WTC11 (cell line): Measurements from ENCODE around the gene FHIT. TPM values are rescaled to one million over a fixed set of nuclear protein-coding genes. Genes with fewer than 3 reads are reported as not detected.

Experiments used
- ATAC-seq: fragments of 200-7000 bp; cut with Tn5 transposase; 2 replicates; pipeline ENCODE4 v1.10.0; 2021; ENCODE audit warnings: mild to moderate bottlenecking, moderate library complexity
- CTCF ChIA-PET: fragments of 300-600 bp; sonication (Branson Sonifier 250); formaldehyde crosslinking; loops from one replicate; lab custom pipeline; 2021; ENCODE audit warnings: antibody characterized with exemption; lab: Charles Lee
- POLR2A ChIA-PET: fragments of 350-600 bp; sonication (Branson Sonifier 250); formaldehyde crosslinking; loops from one replicate; lab custom pipeline; 2021; ENCODE audit warnings: antibody characterized with exemption; lab: Charles Lee
- DNase-seq: peaks from one replicate; pipeline ENCODE4 v3.0.0; 2021; ENCODE audit warnings: low spot score
- H3K27ac Mint-ChIP-seq: 2 replicates; pipeline ENCODE4 v1.8.0; 2021; ENCODE audit warnings: mixed read lengths
- H3K27me3 Mint-ChIP-seq: 2 replicates; pipeline ENCODE4 v1.8.0; 2021; ENCODE audit warnings: low read depth, mild to moderate bottlenecking, moderate library complexity, mixed read lengths
- H3K36me3 Mint-ChIP-seq: 2 replicates; pipeline ENCODE4 v1.8.0; 2021; ENCODE audit warnings: mixed read lengths
- H3K4me1 Mint-ChIP-seq: 2 replicates; pipeline ENCODE4 v1.8.0; 2022; ENCODE audit warnings: mixed read lengths
- H3K4me3 Mint-ChIP-seq: 2 replicates; pipeline ENCODE4 v1.8.0; 2021; ENCODE audit warnings: mild to moderate bottlenecking, moderate library complexity, mixed read lengths
- H3K9me3 Mint-ChIP-seq: 2 replicates; pipeline ENCODE4 v1.8.0; 2021; ENCODE audit warnings: mixed read lengths
- AFF4 ChIP-seq: sonication (generic); formaldehyde crosslinking; IDR thresholded peaks from 2 replicates; pipeline ENCODE4 v1.8.1; 2023; ENCODE audit warnings: mild to moderate bottlenecking, missing genetic modification reagents, borderline replicate concordance
- AR ChIP-seq: fragments of 250-450 bp; sonication (Bioruptor Pico); IDR thresholded peaks from 2 replicates; pipeline ENCODE4 v1.9.0; 2021; ENCODE audit warnings: mild to moderate bottlenecking
- E2F5 ChIP-seq: sonication (generic); formaldehyde crosslinking; IDR thresholded peaks from 2 replicates; pipeline ENCODE4 v1.8.1; 2022; ENCODE audit warnings: mild to moderate bottlenecking, moderate library complexity, missing genetic modification reagents
- EMX1 ChIP-seq: fragments of 250-450 bp; sonication (Bioruptor Pico); IDR thresholded peaks from 2 replicates; pipeline ENCODE4 v1.8.0; 2021; ENCODE audit warnings: mild to moderate bottlenecking
- ETV6 ChIP-seq: sonication (generic); formaldehyde crosslinking; IDR thresholded peaks from 2 replicates; pipeline ENCODE4 v1.8.1; 2022; ENCODE audit warnings: mild to moderate bottlenecking, missing genetic modification reagents
- FOXJ3 ChIP-seq: sonication (generic); formaldehyde crosslinking; IDR thresholded peaks from 2 replicates; pipeline ENCODE4 v1.9.0; 2021; ENCODE audit warnings: missing genetic modification reagents, mild to moderate bottlenecking, borderline replicate concordance
- FOXP4 ChIP-seq: sonication (generic); formaldehyde crosslinking; IDR thresholded peaks from 2 replicates; pipeline ENCODE4 v1.8.0; 2022; ENCODE audit warnings: mild to moderate bottlenecking, missing genetic modification reagents
- GTF2I ChIP-seq: fragments of 250-450 bp; sonication (Bioruptor Pico); conservative IDR thresholded peaks from 2 replicates; pipeline ENCODE4 v1.4.0; 2021; ENCODE audit warnings: mild to moderate bottlenecking
- HMGA2 ChIP-seq: fragments of 250-450 bp; sonication (Bioruptor Pico); IDR thresholded peaks from 2 replicates; pipeline ENCODE4 v1.4.0; 2021; ENCODE audit warnings: mild to moderate bottlenecking, moderate library complexity
- JUN ChIP-seq: sonication (generic); formaldehyde crosslinking; IDR thresholded peaks from 2 replicates; pipeline ENCODE4 v1.8.0; 2023; ENCODE audit warnings: mild to moderate bottlenecking, missing genetic modification reagents
- PRDM15 ChIP-seq: sonication (generic); formaldehyde crosslinking; IDR thresholded peaks from 2 replicates; pipeline ENCODE4 v1.8.0; 2022; ENCODE audit warnings: missing genetic modification reagents
- SP1 ChIP-seq: sonication (generic); formaldehyde crosslinking; conservative IDR thresholded peaks from 2 replicates; pipeline ENCODE4 v1.8.1; 2022; ENCODE audit warnings: missing genetic modification reagents
- STAT6 ChIP-seq: sonication (generic); formaldehyde crosslinking; conservative IDR thresholded peaks from 2 replicates; pipeline ENCODE4 v1.8.1; 2023; ENCODE audit warnings: mild to moderate bottlenecking, low read depth, missing genetic modification reagents, moderate library complexity
- TCF7 ChIP-seq: sonication (generic); formaldehyde crosslinking; IDR thresholded peaks from 2 replicates; pipeline ENCODE4 v1.8.0; 2022; ENCODE audit warnings: mild to moderate bottlenecking, low read depth, missing genetic modification reagents, moderate library complexity
- TP53 ChIP-seq: sonication (generic); formaldehyde crosslinking; IDR thresholded peaks from 2 replicates; pipeline ENCODE4 v1.8.1; 2023; ENCODE audit warnings: mild to moderate bottlenecking, missing genetic modification reagents
- USF2 ChIP-seq: sonication (generic); formaldehyde crosslinking; IDR thresholded peaks from 2 replicates; pipeline ENCODE4 v1.8.1; 2023; ENCODE audit warnings: mild to moderate bottlenecking, missing genetic modification reagents, moderate library complexity
- ZBTB21 ChIP-seq: sonication (generic); formaldehyde crosslinking; IDR thresholded peaks from 2 replicates; pipeline ENCODE4 v1.8.1; 2023; ENCODE audit warnings: mild to moderate bottlenecking, missing genetic modification reagents, borderline replicate concordance
- ZNF416 ChIP-seq: fragments of 250-450 bp; sonication (Bioruptor Pico); IDR thresholded peaks from 2 replicates; pipeline ENCODE4 v1.9.0; 2021; ENCODE audit warnings: mild to moderate bottlenecking, inconsistent platforms
- ZNF671 ChIP-seq: fragments of 250-450 bp; sonication (Bioruptor Pico); IDR thresholded peaks from 2 replicates; pipeline ENCODE4 v1.8.0; 2021; ENCODE audit warnings: mild to moderate bottlenecking
- total RNA-seq: library from RNA; stranded (reverse); gene quantifications from 3 replicates; pipeline ENCODE4 v1.2.3, GENCODE V29; 2021

FHIT gene
- total RNA-seq, 1 experiment from 2014 or later, result 2.6 TPM

GRCh38 chr3:61136191-61136590 lies 115.1 kb downstream of the FHIT start (continued):
- no peak for TF ChIP-seq AFF4
- TF ChIP-seq FOXP4 (CRISPR knock-in tag), result no peak
- no peak for TF ChIP-seq E2F5 (CRISPR knock-in tag)
- TF ChIP-seq EMX1 (CRISPR knock-in tag), result no peak
- no peak for TF ChIP-seq ZBTB21
- TF ChIP-seq TP53 (CRISPR knock-in tag), result no peak
- TF ChIP-seq ETV6 (CRISPR knock-in tag), result no peak
- TF ChIP-seq, all 79 proteins: peak for 0

GRCh38 chr3:61134532-61134931 lies 116.7 kb downstream of the FHIT start:
- H3K36me3 Mint-ChIP-seq, result no peaks in the 10 kb centered on the region
- POLR2A ChIA-PET, result no interaction called here
- TF ChIP-seq JUN (CRISPR knock-in tag) (no peak), FOXJ3 (no peak), ZNF671 (CRISPR knock-in tag) (no peak), ZBTB21 (no peak), TCF7 (CRISPR knock-in tag) (no peak), STAT6 (no peak), USF2 (CRISPR knock-in tag) (no peak), HMGA2 (CRISPR knock-in tag) (no peak), PRDM15 (no peak), SP1 (no peak), ZNF416 (no peak), GTF2I (no peak), AR (CRISPR knock-in tag) (no peak), ETV6 (CRISPR knock-in tag) (no peak), TP53 (CRISPR knock-in tag) (no peak)

More at GRCh38 chr3:61134532-61134931, 116.7 kb downstream of the FHIT start:
- Mint-ChIP-seq H3K27me3 (no peaks in the 10 kb centered on the region), H3K9me3 (no peaks in the 10 kb centered on the region), H3K27ac (no peak overlapping the region), H3K4me1 (peaks cover 8% of the 10 kb centered on the region), H3K4me3 (no peak overlapping the region)
- ATAC-seq (no peak), DNase-seq (no peak)
- CTCF ChIA-PET, result no interaction called here
